Hepatocyte (in vitro differentiated cells): ENCODE measurements around the gene GPR142. TPM values are rescaled to one million over a fixed set of nuclear protein-coding genes. Genes with fewer than 3 reads are reported as not detected.

Experiments used
- DNase-seq: peaks from one replicate; pipeline ENCODE4 v3.0.0-alpha.2; 2016; ENCODE audit warnings: low spot score
- H2AFZ ChIP-seq: fragments of 200-600 bp; sonication (generic); 2 replicates; pipeline ENCODE4 v1.6.0; 2016; ENCODE audit warnings: antibody characterized with exemption, mild to moderate bottlenecking
- H3K27ac ChIP-seq: fragments of 200-600 bp; sonication (generic); 2 replicates; pipeline ENCODE4 v1.5.1; 2016; ENCODE audit warnings: mild to moderate bottlenecking
- H3K27me3 ChIP-seq: fragments of 200-600 bp; sonication (generic); 2 replicates; pipeline ENCODE4 v1.6.1; 2016
- H3K36me3 ChIP-seq: fragments of 200-600 bp; sonication (generic); replicated peaks from 2 replicates; pipeline ENCODE4 v1.5.1; 2016; ENCODE audit warnings: low read depth; ENCODE audit not compliant: insufficient read depth
- H3K4me1 ChIP-seq: fragments of 200-600 bp; sonication (generic); 2 replicates; pipeline ENCODE4 v1.5.1; 2016; ENCODE audit warnings: mild to moderate bottlenecking, moderate library complexity; ENCODE audit not compliant: insufficient read depth
- H3K4me2 ChIP-seq: fragments of 200-600 bp; sonication (generic); 2 replicates; pipeline ENCODE4 v1.6.0; 2016
- H3K4me3 ChIP-seq: fragments of 200-600 bp; sonication (generic); 2 replicates; pipeline ENCODE4 v1.5.1; 2016; ENCODE audit warnings: mild to moderate bottlenecking
- H3K79me2 ChIP-seq: fragments of 200-600 bp; sonication (generic); 2 replicates; pipeline ENCODE4 v1.6.0; 2017; ENCODE audit warnings: mild to moderate bottlenecking
- H3K9me2 ChIP-seq: fragments of 200-600 bp; sonication (generic); replicated peaks from 2 replicates; pipeline ENCODE4 v1.6.0; 2017; ENCODE audit warnings: mild to moderate bottlenecking; ENCODE audit not compliant: insufficient read depth
- H3K9me3 ChIP-seq: fragments of 200-600 bp; sonication (generic); 2 replicates; pipeline ENCODE4 v1.5.1; 2016; ENCODE audit warnings: low read depth, mild to moderate bottlenecking
- H4K20me1 ChIP-seq: fragments of 200-600 bp; sonication (generic); 2 replicates; pipeline ENCODE4 v1.6.0; 2016; ENCODE audit warnings: mild to moderate bottlenecking; ENCODE audit not compliant: insufficient read depth, poor library complexity, severe bottlenecking
- CTCF ChIP-seq: fragments of 200-600 bp; sonication (generic); IDR thresholded peaks from 2 replicates; pipeline ENCODE4 v1.5.1; 2016; ENCODE audit warnings: antibody characterized with exemption, mild to moderate bottlenecking; ENCODE audit not compliant: poor library complexity
- EZH2 ChIP-seq: fragments of 200-600 bp; sonication (generic); IDR thresholded peaks from 2 replicates; pipeline ENCODE4 v1.6.1; 2016; ENCODE audit warnings: antibody characterized with exemption, mild to moderate bottlenecking, borderline replicate concordance
- EZH2phosphoT487 ChIP-seq: fragments of 200-600 bp; sonication (generic); IDR thresholded peaks from one replicate; pipeline ENCODE4 v1.6.1; 2018; ENCODE audit warnings: antibody characterized with exemption, mild to moderate bottlenecking, low read depth, moderate library complexity; ENCODE audit not compliant: unreplicated experiment, severe bottlenecking
- WGBS: methylation state at CpG from one replicate; pipeline ENCODE4 v1.1.6; 2016; ENCODE audit warnings: low lambda C conversion rate; ENCODE audit errors: missing lambda C conversion rate; 5-methylcytosine and 5-hydroxymethylcytosine counted together
- polyA plus RNA-seq: library from polyadenylated mRNA; unstranded; fragments of >200 nt; fragmentation: Nextera tagmentation; extraction: Ambion mirVana; gene quantifications from 2 replicates; pipeline ENCODE4 v1.2.1, GENCODE V29; 2016
- total RNA-seq: library from RNA; depleted of rRNA; stranded (reverse); fragments of >200 nt; gene quantifications from 2 replicates; pipeline ENCODE4 v1.2.3, GENCODE V29; 2014

Gene GPR142
- total and polyA plus RNA-seq, 2 experiments from 2014 or later, result not detected

DNA sequence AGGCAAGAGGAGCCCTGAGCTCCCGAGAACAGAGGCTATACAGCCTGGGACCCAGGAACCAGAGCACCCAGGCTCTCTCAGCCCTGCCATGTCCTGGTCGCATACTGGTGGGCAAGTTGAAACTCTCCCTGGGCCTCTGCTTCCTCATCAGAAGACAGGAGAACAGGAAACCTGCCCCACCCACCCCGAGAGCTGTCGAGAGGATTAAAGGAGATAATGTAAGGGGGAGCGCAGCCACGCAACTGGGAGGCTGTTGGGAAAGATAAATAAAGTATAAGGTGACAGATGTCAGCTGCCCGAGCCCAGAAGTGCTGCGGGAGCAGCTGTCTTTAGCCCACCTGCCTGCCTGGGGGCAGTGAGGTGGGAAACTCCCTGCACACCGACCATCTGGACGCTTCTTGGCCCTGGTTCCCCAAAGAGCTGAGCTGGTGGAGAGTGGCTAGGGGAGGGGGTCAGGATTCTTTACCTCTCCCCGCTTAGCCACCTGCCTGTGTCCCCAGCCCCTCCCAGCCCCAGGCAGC, 34.5 kb upstream of the GPR142 start:
- Histone ChIP-seq H3K9me2 (no peaks in the 10 kb centered on the region), H3K27me3 (peaks cover 5% of the 10 kb centered on the region), H3K9me3 (no peaks in the 10 kb centered on the region), H3K36me3 (no peaks in the 10 kb centered on the region), H3K4me3 (no peak overlapping the region), H3K27ac (no peak overlapping the region), H3K4me1 (no peaks in the 10 kb centered on the region), H2AFZ (no peak overlapping the region), H3K79me2 (no peaks in the 10 kb centered on the region), H4K20me1 (no peaks in the 10 kb centered on the region), H3K4me2 (no peak overlapping the region)
- 27% methylated on average over 11 of the region's 11 CpGs for WGBS
- DNase-seq, result peak; percentile 48
- TF ChIP-seq EZH2phosphoT487 (no peak), EZH2 (no peak), CTCF (no peak)

DNA sequence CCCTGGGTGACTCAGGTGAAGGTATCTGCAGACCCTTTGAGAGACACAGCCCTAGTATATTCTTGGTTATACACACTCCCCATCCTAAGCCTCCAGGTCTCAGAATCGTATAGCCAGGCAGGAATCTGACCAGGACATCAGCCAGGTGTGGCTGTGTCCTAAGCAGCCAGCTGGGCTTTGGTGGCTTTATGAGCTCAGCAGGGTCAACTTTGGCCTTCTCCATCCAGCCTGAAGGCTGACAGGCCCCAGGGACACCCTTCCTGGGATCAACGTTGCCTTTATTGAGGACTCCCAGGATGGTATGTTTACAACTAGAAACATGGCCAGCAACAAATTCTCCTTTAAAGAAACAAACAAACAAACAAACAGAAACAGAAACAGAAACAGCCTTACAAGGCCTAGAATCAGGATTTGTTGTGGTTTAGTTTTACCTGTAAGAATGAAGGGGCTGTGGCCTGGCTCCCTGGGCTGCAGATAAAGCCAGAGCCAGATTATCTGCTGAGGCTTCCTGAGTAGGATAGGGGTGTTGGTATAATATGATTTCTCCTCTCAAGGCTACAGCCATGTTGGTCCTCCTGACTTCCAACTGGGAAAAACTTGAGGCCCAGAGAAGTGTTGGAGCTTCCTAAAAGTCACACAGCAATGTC, 32.8 kb upstream of the GPR142 start:
- TF ChIP-seq CTCF (no peak), EZH2phosphoT487 (no peak), EZH2 (no peak)
- no peaks in the 10 kb centered on the region for H3K4me1 ChIP-seq
- peaks cover 3% of the 10 kb centered on the region for H3K27me3 ChIP-seq
- H3K9me3 ChIP-seq, result no peaks in the 10 kb centered on the region
- H3K27ac ChIP-seq, result no peak overlapping the region
- no peak for DNase-seq
- H3K4me2 ChIP-seq, result no peak overlapping the region
- H4K20me1 ChIP-seq, result no peaks in the 10 kb centered on the region
- H3K9me2 ChIP-seq, result no peaks in the 10 kb centered on the region
- no peaks in the 10 kb centered on the region for H3K79me2 ChIP-seq
- 80% methylated on average over 2 of the region's 2 CpGs for WGBS
- no peaks in the 10 kb centered on the region for H3K36me3 ChIP-seq
- H2AFZ ChIP-seq, result no peak overlapping the region
- no peak overlapping the region for H3K4me3 ChIP-seq

DNA sequence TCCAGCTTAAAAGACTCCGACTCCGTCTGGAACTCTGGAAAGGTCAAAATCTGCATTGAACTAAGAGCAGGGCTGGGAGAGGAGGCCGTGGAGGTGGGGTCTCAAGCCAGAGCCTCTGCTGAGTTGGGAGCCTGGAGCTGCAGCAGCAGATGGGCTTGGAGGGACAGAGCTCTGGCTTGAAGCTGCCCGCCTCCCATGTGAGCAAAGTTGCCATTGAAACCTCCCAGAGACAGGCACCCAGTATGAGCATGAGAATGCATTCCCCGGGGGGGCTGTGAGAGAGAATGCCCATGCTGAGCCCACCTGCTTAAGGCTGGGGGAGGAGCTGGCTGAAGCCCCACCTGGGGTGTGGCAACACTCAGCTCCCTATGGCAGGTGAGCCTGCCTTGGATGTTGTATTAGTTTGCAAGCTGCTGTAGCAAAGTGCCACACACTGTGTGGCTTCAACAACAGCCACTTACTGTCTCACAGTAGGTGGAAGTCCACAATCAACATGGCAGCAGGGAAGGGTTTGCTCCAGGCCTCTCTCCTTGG, 31.7 kb upstream of the GPR142 start:
- 74% methylated on average over 5 of the region's 5 CpGs for WGBS
- Histone ChIP-seq H3K9me3 (no peaks in the 10 kb centered on the region), H3K4me1 (no peaks in the 10 kb centered on the region), H3K27me3 (no peaks in the 10 kb centered on the region), H3K9me2 (no peaks in the 10 kb centered on the region), H3K4me2 (no peak overlapping the region), H3K79me2 (no peaks in the 10 kb centered on the region), H3K4me3 (no peak overlapping the region), H3K36me3 (no peaks in the 10 kb centered on the region), H4K20me1 (no peaks in the 10 kb centered on the region), H2AFZ (no peak overlapping the region), H3K27ac (no peak overlapping the region)
- TF ChIP-seq CTCF (no peak), EZH2 (no peak), EZH2phosphoT487 (no peak)
- no peak for DNase-seq
